Type B pancreatic cell (in vitro differentiated cells): Measurements from ENCODE around the gene CERT1. TPM values are rescaled to one million over a fixed set of nuclear protein-coding genes. Genes with fewer than 3 reads are reported as not detected.

Experiments used
- DNase-seq: peaks from one replicate; pipeline ENCODE4 v3.0.0; 2021; ENCODE audit warnings: mixed read lengths; ENCODE audit not compliant: unreplicated experiment; ENCODE audit errors: extremely low spot score
- H3K27ac Mint-ChIP-seq: 2 replicates; pipeline ENCODE4 v1.8.0; 2021; ENCODE audit warnings: mild to moderate bottlenecking, mixed read lengths
- H3K27me3 Mint-ChIP-seq: 2 replicates; pipeline ENCODE4 v1.8.0; 2021; ENCODE audit warnings: mixed read lengths
- H3K36me3 Mint-ChIP-seq: 2 replicates; pipeline ENCODE4 v1.8.0; 2021; ENCODE audit warnings: mixed read lengths
- H3K4me1 Mint-ChIP-seq: one replicate; pipeline ENCODE4 v1.8.0; 2021; ENCODE audit warnings: mixed read lengths; ENCODE audit not compliant: unreplicated experiment
- H3K4me3 Mint-ChIP-seq: 2 replicates; pipeline ENCODE4 v1.8.0; 2021; ENCODE audit warnings: mild to moderate bottlenecking, mixed read lengths
- H3K9me3 Mint-ChIP-seq: 2 replicates; pipeline ENCODE4 v1.8.0; 2021; ENCODE audit warnings: mixed read lengths
- total RNA-seq: library from RNA; stranded (reverse); gene quantifications from 2 replicates; pipeline ENCODE4 v1.2.1, GENCODE V29; 2021; ENCODE audit warnings: low replicate concordance
- TF ChIP-seq, protein P1 (sequence below): fragments of 200-600 bp; sonication (generic); conservative IDR thresholded peaks from 2 replicates; pipeline ENCODE4 v1.5.0; 2021; ENCODE audit warnings: antibody characterized with exemption, mild to moderate bottlenecking

The CERT1 gene
- total RNA-seq, 1 donor from 2014 or later, result 55.6 TPM

DNA sequence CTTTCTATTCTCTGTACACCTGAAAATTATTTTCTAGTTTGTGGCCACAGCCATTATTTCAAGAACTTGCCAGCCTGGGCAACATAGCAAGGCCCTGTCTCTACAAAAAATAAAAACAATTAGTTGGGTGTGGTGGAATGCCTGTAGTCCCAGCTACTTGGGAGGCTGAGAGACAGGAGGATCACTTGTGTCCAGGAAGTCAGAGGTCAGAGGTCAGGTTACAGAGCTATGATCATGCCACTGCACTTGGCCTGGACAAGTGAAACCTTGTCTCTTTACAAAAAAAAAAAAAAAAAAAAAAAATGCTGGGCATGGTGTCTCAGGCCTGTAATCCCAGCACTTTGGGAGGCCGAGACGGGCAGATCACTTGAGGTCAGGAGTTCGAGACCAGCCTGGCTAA lies 116.2 kb downstream of the CERT1 start:
- no peaks in the 10 kb centered on the region for H3K27me3 Mint-ChIP-seq
- H3K4me1 Mint-ChIP-seq, result no peaks in the 10 kb centered on the region
- peaks cover 14% of the 10 kb centered on the region for H3K36me3 Mint-ChIP-seq
- TF ChIP-seq, protein P1, sequence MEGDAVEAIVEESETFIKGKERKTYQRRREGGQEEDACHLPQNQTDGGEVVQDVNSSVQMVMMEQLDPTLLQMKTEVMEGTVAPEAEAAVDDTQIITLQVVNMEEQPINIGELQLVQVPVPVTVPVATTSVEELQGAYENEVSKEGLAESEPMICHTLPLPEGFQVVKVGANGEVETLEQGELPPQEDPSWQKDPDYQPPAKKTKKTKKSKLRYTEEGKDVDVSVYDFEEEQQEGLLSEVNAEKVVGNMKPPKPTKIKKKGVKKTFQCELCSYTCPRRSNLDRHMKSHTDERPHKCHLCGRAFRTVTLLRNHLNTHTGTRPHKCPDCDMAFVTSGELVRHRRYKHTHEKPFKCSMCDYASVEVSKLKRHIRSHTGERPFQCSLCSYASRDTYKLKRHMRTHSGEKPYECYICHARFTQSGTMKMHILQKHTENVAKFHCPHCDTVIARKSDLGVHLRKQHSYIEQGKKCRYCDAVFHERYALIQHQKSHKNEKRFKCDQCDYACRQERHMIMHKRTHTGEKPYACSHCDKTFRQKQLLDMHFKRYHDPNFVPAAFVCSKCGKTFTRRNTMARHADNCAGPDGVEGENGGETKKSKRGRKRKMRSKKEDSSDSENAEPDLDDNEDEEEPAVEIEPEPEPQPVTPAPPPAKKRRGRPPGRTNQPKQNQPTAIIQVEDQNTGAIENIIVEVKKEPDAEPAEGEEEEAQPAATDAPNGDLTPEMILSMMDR, result no peak
- DNase-seq, result no peak
- no peak overlapping the region for H3K4me3 Mint-ChIP-seq
- H3K27ac Mint-ChIP-seq, result no peak overlapping the region
- no peaks in the 10 kb centered on the region for H3K9me3 Mint-ChIP-seq

DNA sequence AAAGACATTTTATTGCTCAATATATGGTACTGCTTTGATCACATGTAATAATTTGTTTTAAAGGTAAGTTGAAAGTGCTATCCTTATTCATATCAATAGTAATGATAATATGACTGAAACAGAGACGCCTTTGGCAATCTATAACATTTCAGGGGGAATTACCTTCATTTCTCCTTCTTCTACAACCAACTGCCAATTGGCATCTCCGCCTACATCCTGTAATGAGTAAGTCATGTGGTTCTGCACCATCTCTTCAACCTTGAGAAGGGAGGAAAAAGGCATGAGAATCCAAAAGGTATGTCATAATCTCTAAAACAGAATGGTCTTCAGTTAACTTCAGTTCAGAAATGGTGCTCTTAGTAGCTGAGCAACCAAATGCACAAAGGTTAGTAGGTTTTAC lies 122.0 kb downstream of the CERT1 start:
- Mint-ChIP-seq H3K4me1 (no peaks in the 10 kb centered on the region), H3K27ac (no peak overlapping the region), H3K4me3 (no peak overlapping the region), H3K9me3 (no peaks in the 10 kb centered on the region), H3K27me3 (no peaks in the 10 kb centered on the region), H3K36me3 (peaks cover 16% of the 10 kb centered on the region)
- TF ChIP-seq, protein P1, result no peak
- DNase-seq, result no peak

DNA sequence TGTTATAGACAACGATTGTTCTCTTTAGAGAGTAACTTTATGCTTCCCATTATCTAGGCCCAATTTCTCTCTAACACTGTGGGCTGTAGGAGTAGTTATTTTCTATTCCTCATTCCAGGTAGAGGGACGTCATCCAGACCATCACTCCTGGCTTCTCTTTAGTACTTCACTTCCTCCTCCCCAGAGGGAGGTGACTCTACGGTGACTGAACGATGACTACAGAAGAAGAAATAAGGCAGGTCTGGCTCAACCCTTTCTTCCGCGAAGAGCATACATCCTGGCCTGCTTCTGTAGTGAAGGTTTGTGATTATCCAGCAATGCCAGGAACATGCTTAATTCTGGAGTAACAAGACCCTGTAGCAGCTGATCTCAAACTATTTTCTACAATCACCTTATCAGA lies 123.6 kb downstream of the CERT1 start:
- H3K4me1 Mint-ChIP-seq, result no peaks in the 10 kb centered on the region
- TF ChIP-seq, protein P1, result no peak
- no peak overlapping the region for H3K27ac Mint-ChIP-seq
- DNase-seq, result no peak
- H3K27me3 Mint-ChIP-seq, result no peaks in the 10 kb centered on the region
- H3K9me3 Mint-ChIP-seq, result no peaks in the 10 kb centered on the region
- no peak overlapping the region for H3K4me3 Mint-ChIP-seq
- peaks cover 19% of the 10 kb centered on the region for H3K36me3 Mint-ChIP-seq

DNA sequence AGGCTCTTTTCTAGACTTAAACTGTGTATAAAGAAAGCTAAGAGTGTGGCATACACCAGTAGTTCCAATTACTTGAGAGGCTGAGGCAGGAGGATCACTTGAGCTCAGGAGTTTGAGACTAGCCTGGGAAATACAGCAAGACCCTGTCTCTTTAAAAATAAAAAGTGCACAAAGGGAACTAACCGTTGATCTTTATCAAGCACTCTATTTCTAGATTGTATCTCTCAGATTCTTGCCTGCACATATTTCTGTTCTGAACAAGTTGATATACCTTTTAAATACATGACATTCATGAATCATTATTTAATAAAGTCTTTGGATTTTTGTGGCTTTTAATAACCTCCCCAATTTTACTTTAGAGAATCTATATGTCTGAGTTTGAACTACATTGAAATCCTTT lies 127.2 kb downstream of the CERT1 start:
- Mint-ChIP-seq H3K27ac (no peak overlapping the region), H3K36me3 (peaks cover 30% of the 10 kb centered on the region), H3K9me3 (no peaks in the 10 kb centered on the region), H3K27me3 (no peaks in the 10 kb centered on the region), H3K4me3 (no peak overlapping the region), H3K4me1 (no peaks in the 10 kb centered on the region)
- no peak for DNase-seq
- TF ChIP-seq, protein P1, result no peak

DNA sequence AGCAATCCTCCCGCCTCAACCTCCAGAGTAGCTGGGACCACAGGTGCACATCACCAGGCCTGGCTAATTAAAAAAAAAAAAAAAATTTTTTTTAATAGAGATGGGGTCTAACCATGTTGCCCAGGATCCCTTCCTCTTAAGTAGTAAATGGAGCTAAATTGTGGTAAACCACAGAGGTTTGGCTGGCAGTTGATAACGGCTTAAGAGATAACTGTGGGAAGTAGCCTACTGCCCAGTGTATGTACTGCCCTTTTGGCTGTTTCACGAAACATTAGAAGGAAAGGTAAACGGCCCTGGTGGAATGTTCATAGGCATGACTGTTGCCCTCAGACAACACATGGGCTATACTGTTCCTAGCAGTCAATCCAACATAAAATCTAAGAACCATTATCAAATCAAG lies 130.0 kb downstream of the CERT1 start:
- H3K4me1 Mint-ChIP-seq, result no peaks in the 10 kb centered on the region
- DNase-seq, result no peak
- H3K4me3 Mint-ChIP-seq, result no peak overlapping the region
- H3K36me3 Mint-ChIP-seq, result peaks cover 22% of the 10 kb centered on the region
- no peaks in the 10 kb centered on the region for H3K9me3 Mint-ChIP-seq
- TF ChIP-seq, protein P1, result no peak
- H3K27me3 Mint-ChIP-seq, result no peaks in the 10 kb centered on the region
- no peak overlapping the region for H3K27ac Mint-ChIP-seq

DNA sequence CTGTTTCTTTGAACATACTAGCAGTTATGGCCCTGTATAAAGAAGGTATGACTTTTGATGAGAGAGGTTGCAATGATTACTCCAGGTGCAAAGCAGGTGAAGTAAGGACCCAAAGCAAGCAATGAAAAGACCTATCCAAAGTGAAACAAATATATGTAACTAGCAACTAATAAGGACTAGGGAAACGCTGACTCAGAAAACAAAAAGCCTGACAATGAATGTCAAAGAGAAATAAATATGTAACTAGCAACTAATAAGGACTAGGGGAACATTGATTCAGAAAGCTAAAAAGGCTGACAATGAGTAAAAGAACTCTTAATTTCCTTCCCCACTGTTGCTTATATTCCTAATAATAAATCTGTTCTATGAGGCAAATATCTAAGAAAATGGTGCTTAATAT lies 131.3 kb downstream of the CERT1 start:
- TF ChIP-seq, protein P1, result no peak
- Mint-ChIP-seq H3K36me3 (peaks cover 27% of the 10 kb centered on the region), H3K27me3 (no peaks in the 10 kb centered on the region), H3K27ac (no peak overlapping the region), H3K4me1 (no peaks in the 10 kb centered on the region), H3K9me3 (no peaks in the 10 kb centered on the region), H3K4me3 (no peak overlapping the region)
- no peak for DNase-seq
